ENCODE results near the gene OPCML. TPM values are rescaled to one million over a fixed set of nuclear protein-coding genes. Genes with fewer than 3 reads are reported as not detected.

OPCML gene
- total RNA-seq, 1 donor from 2014 or later, result not detected

DNA sequence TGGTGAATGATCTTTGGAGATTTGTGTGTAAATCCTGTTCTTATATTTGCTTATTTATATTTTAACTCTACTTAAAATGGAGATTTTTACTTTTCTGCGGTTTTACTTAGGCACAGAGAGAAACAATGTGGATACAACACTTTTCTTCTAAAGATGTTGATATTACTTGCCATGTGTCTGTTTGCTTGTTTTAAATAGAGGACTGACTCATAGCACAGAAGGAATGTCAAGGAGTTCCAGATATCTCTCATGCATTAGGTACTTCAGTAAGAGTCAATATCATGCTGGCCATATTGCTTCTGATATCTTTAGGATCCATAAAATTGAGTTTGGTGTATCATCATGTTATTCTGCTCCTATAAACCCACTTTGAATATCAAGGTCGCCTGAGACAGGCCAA lies 395.0 kb downstream of the OPCML start:
- no peak for DNase-seq (ENCODE audit: low spot score in 2 of 2)
- TF ChIP-seq, protein P1, sequence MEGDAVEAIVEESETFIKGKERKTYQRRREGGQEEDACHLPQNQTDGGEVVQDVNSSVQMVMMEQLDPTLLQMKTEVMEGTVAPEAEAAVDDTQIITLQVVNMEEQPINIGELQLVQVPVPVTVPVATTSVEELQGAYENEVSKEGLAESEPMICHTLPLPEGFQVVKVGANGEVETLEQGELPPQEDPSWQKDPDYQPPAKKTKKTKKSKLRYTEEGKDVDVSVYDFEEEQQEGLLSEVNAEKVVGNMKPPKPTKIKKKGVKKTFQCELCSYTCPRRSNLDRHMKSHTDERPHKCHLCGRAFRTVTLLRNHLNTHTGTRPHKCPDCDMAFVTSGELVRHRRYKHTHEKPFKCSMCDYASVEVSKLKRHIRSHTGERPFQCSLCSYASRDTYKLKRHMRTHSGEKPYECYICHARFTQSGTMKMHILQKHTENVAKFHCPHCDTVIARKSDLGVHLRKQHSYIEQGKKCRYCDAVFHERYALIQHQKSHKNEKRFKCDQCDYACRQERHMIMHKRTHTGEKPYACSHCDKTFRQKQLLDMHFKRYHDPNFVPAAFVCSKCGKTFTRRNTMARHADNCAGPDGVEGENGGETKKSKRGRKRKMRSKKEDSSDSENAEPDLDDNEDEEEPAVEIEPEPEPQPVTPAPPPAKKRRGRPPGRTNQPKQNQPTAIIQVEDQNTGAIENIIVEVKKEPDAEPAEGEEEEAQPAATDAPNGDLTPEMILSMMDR (IDR thresholded peaks at IDR 0.05), result no peak
- no peak overlapping the region for H3K27ac ChIP-seq
- no peaks in the 10 kb centered on the region for H3K27me3 ChIP-seq
- no peaks in the 10 kb centered on the region for H3K9me3 ChIP-seq
- intact Hi-C loops (cut with DNase I), result no loop called here
- H3K36me3 ChIP-seq, result no peaks in the 10 kb centered on the region
- H3K4me1 ChIP-seq, result no peaks in the 10 kb centered on the region
- no peak overlapping the region for H3K4me3 ChIP-seq

DNA sequence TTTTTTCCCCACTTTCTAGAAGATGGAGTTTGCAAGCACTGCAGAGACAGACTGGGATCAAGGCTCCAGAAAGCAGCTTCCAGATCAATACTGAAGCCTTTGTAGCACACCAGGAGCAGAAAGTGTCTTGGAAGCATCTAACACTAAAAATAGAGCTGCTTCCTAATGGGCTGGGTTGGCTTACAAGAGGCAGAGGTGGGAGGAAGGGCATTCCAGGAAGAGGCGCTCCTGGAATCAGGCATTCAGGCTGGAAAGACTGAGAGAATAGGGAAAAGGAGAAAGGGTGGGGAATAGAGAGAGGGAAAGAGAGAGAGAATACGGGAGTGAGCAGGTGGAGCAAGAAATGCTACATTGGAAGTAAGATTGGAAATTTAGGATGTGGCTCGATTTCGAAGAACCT lies 395.9 kb downstream of the OPCML start:
- intact Hi-C loops (cut with DNase I), result no loop called here

DNA sequence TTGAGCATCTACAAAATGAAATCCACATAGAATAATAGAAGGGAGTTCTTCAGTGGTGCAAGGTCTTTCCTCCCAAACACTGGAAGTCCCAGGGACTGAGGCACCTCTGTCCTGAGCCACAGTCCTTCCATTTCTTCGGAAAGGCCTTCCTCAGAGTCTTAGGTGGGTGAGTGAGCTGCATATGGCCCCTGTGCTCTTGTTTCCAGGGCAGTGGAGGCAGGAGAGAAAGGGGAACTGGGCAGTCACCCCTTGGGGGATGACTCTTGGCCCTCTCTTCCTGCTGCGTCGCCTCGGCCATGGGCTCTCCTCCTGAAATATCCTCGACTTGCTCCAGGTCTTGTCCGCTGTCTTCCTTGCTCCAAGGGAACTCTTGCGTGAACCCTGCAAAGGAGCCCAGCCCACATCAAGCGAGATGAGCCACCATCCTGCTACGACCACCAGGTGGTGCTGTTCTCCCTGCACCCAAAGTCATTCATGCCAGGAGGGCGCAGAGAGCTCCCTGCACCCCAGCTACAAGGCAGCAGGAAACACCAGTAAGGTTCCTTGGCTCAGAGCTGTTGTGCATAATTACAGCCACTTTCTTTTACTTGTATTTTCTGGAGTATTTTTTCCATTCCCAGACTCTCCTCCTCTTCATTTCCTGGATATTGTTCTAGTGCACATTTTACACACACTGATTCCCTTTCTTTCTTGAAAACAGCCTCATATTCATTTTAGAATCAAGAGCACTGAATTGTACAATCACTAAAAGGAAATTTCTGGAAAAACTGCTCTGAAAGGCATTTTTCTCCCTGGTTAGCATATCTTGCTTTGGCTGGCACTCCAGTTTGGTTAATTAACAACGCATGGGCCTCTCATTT lies 397.8 kb downstream of the OPCML start:
- DNase-seq (ENCODE audit: low spot score in 2 of 2), result no peak
- H3K36me3 ChIP-seq, result no peaks in the 10 kb centered on the region
- H3K27ac ChIP-seq, result no peak overlapping the region
- H3K27me3 ChIP-seq, result no peaks in the 10 kb centered on the region
- H3K9me3 ChIP-seq, result no peaks in the 10 kb centered on the region
- no peaks in the 10 kb centered on the region for H3K4me1 ChIP-seq
- intact Hi-C loops (cut with DNase I), result loop anchor here (5.0 kb wide), 1 partner anchor 708 kb away; no protein-coding TSS in a partner anchor
- no peak overlapping the region for H3K4me3 ChIP-seq
- TF ChIP-seq, protein P1 (IDR thresholded peaks at IDR 0.05), result peak in 2 of 3 experiments; percentile 27 to 60

More for the DNA sequence above, 395.9 kb downstream of the OPCML start:
- Histone ChIP-seq H3K4me1 (no peaks in the 10 kb centered on the region), H3K36me3 (no peaks in the 10 kb centered on the region), H3K27me3 (no peaks in the 10 kb centered on the region), H3K27ac (no peak overlapping the region), H3K9me3 (no peaks in the 10 kb centered on the region), H3K4me3 (no peak overlapping the region)
- DNase-seq (ENCODE audit: low spot score in 2 of 2), result no peak
- TF ChIP-seq, protein P1 (IDR thresholded peaks at IDR 0.05), result no peak

DNA sequence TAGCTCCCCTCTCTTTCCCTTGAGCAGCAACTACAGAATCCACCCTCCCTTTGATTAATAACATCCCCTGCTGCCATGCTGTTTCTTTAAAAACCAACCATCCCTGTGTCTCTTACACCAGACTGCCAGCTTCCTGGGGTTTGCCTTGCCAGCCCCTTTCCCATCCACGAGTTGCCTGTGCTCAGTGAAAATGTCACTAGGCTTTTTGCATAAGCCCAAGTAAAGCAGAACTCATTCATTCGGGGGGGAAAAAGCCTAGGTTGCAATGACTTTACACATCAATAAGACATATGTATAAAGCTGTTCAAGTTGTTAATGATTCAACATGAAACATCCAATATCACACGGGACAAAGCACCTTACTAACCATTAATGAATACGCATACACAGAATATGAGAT lies 398.7 kb downstream of the OPCML start:
- TF ChIP-seq, protein P1 (IDR thresholded peaks at IDR 0.05), result no peak
- no peaks in the 10 kb centered on the region for H3K4me1 ChIP-seq
- no peaks in the 10 kb centered on the region for H3K9me3 ChIP-seq
- no peak overlapping the region for H3K4me3 ChIP-seq
- H3K27me3 ChIP-seq, result no peaks in the 10 kb centered on the region
- H3K36me3 ChIP-seq, result no peaks in the 10 kb centered on the region
- intact Hi-C loops (cut with DNase I), result loop anchor here (5.0 kb wide), 1 partner anchor 709 kb away; no protein-coding TSS in a partner anchor
- no peak overlapping the region for H3K27ac ChIP-seq
- no peak for DNase-seq (ENCODE audit: low spot score in 2 of 2)

DNA sequence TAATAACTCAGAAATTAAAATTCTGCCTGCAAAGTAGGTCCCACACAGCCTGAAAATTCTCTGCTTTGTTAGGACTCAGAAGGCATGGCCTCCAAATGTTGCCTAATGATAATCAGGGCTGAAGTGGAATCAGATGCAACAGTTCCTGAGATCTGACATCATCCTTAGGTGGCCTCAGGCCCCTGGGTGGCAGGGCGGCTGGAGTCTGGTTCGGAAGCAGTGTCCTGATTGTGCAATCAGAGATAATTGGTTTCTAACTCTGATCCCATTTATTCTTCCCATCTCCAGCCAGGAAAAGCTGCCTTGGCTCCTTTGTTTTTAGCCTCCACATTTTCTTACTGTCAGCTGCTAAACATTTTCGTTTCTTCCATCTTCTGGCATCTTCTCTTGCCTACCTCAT lies 399.3 kb downstream of the OPCML start:
- TF ChIP-seq, protein P1 (IDR thresholded peaks at IDR 0.05), result no peak
- intact Hi-C loops (cut with DNase I), result loop anchor here (5.0 kb wide), 1 partner anchor 709 kb away; no protein-coding TSS in a partner anchor
- H3K27ac ChIP-seq, result no peak overlapping the region
- no peak overlapping the region for H3K4me3 ChIP-seq
- DNase-seq (ENCODE audit: low spot score in 2 of 2), result no peak
- no peaks in the 10 kb centered on the region for H3K27me3 ChIP-seq
- H3K9me3 ChIP-seq, result no peaks in the 10 kb centered on the region
- no peaks in the 10 kb centered on the region for H3K4me1 ChIP-seq
- no peaks in the 10 kb centered on the region for H3K36me3 ChIP-seq
